Measurements from ENCODE around the gene LNPEP. TPM values are rescaled to one million over a fixed set of nuclear protein-coding genes. Genes with fewer than 3 reads are reported as not detected.

LNPEP gene
- total RNA-seq, 2 experiments from 2014 or later: 100 to 106 TPM

DNA sequence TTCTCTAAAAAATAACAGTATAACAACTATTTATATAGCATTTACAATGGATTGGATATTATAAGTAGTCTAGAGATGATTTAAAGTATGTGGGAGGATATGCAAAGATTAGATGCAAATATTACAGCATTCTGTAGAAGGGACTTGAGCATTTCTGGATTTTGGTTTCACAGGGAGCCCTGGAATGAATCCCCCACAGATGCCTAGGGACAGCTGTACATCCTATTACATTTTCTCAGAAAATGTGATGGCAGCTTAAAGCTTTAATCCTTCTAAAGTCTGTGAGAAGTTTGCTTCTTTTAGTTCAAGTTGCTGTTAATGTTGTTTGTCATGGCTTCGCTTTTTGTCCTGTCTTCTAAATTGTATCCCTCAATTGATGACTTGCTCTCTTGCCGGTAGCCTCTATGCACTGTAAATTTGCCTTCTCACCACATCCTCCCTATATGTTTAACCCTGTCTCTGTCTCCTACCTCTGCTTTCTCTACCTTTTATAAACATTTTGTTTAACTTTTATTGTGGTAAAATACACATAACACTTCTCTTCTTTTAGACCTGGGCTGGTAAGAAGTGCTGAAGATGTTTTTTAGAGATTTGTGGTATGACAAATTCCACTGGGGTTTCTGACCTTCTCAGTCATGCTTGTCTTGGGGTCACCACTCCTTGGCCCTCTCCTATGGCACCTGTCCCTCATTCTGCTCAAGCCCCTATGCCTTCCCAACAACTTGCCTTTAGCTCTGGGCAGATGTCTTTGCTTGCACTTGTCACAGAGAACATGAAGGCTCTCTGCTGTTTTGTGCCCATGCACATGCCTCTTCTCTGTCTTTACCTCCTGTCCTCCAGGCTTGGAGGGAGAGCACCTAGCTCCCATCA, 37.9 kb downstream of the LNPEP start:
- no peaks in the 10 kb centered on the region for H3K9me3 Mint-ChIP-seq
- peak; percentile 95 for ATAC-seq (ENCODE audit: low read depth)
- peaks cover 48% of the 10 kb centered on the region for H3K4me1 Mint-ChIP-seq
- POLR2A ChIA-PET: interaction anchor here (1.0 to 1.5 kb wide), 2 partner anchors 11 to 38 kb away, joined by 4 to 5 read pairs; partner anchors contain the start of gene LNPEP
- H3K27me3 Mint-ChIP-seq: no peaks in the 10 kb centered on the region
- H3K27ac Mint-ChIP-seq: peak overlapping the region; percentile 78
- DNase-seq: no peak
- peak overlapping the region; percentile 52 for H3K4me3 Mint-ChIP-seq
- H3K36me3 Mint-ChIP-seq: peaks cover 28% of the 10 kb centered on the region

DNA sequence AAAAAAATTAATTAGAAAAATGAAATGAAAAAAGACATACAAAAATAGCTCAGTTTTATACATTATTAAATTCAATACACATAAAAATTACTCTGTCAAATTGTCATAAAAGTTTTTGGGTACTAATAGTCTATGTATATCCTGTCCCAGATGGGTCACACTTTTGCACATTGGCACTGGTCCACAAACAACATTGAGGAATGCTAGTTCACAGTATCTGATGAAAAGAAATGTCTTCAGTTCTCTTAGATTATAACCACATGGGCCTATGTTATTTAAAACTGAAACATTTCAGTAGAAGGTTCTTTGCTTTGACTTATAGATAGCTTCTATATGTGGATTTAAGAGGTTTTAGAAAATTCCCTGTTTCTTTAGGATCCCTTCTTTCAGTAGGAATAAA, 39.8 kb downstream of the LNPEP start:
- Mint-ChIP-seq H3K27me3 (no peaks in the 10 kb centered on the region), H3K4me1 (peaks cover 39% of the 10 kb centered on the region), H3K4me3 (no peak overlapping the region), H3K36me3 (peaks cover 45% of the 10 kb centered on the region), H3K27ac (no peak overlapping the region), H3K9me3 (no peaks in the 10 kb centered on the region)
- DNase-seq: no peak
- ATAC-seq (ENCODE audit: low read depth): no peak
- POLR2A ChIA-PET: interaction anchor here (2.2 kb wide), 1 partner anchor 39 kb away, joined by 9 read pairs; the partner anchor contains the start of gene LNPEP

DNA sequence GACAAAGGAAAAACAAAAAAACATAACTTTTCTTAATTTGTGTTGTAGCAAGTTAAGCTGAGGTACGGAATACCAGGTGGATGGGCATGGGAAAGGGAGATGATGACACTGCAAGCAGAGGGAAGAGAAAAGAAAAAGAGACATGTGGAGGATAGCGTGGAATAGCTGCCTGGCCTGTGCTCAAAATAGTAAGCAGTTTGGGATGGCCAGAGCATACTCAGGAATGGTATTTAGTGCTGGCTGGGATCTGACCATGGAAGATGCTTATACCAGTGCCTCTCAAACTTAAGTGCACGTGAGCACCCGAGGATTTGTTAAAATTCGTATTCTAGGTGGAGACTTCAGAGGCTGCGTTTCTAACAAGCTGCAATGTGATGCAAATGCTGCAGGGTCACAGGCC, 41.3 kb downstream of the LNPEP start:
- POLR2A ChIA-PET: no interaction called here
- DNase-seq (no peak), ATAC-seq (ENCODE audit: low read depth) (no peak)
- H3K27me3 Mint-ChIP-seq: no peaks in the 10 kb centered on the region
- H3K27ac Mint-ChIP-seq: no peak overlapping the region
- no peaks in the 10 kb centered on the region for H3K9me3 Mint-ChIP-seq
- H3K4me3 Mint-ChIP-seq: no peak overlapping the region
- H3K36me3 Mint-ChIP-seq: peaks cover 51% of the 10 kb centered on the region
- peaks cover 32% of the 10 kb centered on the region for H3K4me1 Mint-ChIP-seq

DNA sequence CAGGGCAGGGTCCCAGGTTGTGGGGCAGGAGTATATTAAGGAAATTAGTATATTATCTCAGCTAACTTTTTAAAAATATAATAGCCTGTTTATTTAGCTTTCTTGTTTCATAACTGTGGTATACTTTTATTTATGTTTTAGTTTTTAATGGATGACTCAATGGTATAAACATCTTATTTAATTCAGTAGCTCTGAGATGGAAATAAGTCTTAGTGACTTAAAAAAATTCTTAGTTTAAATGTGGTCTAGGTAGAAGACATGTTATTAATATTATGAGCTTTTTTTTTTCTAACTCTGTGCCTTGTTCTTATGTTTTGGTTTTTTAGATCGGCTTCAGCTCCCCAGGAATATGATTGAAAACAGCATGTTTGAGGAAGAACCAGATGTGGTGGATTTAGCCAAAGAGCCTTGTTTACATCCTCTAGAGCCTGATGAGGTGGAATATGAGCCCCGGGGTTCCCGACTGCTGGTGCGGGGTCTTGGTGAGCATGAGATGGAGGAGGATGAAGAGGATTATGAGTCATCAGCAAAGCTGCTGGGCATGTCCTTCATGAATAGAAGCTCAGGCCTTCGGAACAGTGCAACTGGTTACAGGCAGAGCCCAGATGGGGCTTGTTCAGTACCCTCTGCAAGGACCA, 43.1 kb downstream of the LNPEP start:
- DNase-seq: no peak
- ATAC-seq (ENCODE audit: low read depth): no peak
- Mint-ChIP-seq H3K4me3 (no peak overlapping the region), H3K36me3 (peaks cover 49% of the 10 kb centered on the region), H3K4me1 (peaks cover 23% of the 10 kb centered on the region), H3K27ac (no peak overlapping the region), H3K9me3 (no peaks in the 10 kb centered on the region), H3K27me3 (no peaks in the 10 kb centered on the region)
- POLR2A ChIA-PET: interaction anchor here (1.0 kb wide), 1 partner anchor 10 kb away, joined by 3 read pairs; no protein-coding TSS in a partner anchor

DNA sequence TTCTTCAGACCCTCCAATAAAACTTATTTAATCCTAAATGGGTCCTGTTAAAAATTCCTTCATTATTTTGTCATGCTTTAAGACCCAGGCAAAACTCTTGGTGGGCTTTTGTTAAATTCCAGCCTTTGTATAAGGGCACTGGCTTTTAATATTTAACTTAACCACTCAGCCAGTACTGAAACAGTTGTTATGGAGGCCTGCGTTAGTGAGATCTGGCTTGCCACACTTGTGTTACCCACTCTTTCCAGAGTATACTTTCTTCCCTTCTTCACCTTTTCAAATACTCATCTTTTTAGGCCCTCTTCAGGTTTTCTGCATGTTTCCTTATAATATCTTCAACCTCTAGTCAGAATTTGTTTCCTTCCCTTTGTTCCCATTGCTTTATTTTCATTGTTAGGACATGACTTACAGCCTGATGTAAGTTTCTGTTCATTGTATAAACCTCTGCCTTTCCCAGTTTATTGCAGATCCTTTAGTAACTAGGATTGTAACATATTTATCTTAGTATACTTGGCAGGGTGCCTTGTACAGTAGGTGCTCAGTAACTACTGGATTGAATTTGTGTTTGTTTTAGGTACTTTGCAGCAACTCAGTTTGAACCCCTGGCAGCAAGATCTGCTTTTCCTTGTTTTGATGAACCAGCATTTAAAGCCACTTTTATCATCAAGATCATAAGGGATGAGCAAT, 48.8 kb downstream of the LNPEP start:
- Mint-ChIP-seq H3K9me3 (no peaks in the 10 kb centered on the region), H3K4me1 (peaks cover 28% of the 10 kb centered on the region)
- POLR2A ChIA-PET: no interaction called here

DNA sequence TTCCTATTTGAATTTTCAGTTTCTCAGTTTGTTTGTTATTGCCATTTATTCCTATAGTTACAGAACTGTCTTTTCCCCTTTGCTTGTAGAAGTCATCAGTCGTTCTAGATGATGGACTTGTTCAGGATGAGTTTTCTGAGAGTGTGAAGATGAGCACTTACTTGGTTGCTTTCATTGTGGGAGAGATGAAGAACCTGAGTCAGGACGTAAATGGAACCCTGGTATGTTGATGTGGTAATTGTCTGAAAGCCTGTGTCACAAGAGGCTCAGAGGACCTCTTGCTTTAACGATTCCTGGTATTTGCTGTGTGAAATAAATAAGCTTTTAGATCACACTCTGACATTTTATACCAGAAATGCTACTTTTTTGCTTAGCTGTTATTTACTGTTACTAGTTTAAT, 50.6 kb downstream of the LNPEP start:
- ATAC-seq (ENCODE audit: low read depth) (no peak), DNase-seq (no peak)
- Mint-ChIP-seq H3K4me1 (peaks cover 33% of the 10 kb centered on the region), H3K27ac (no peak overlapping the region), H3K4me3 (no peak overlapping the region), H3K9me3 (no peaks in the 10 kb centered on the region), H3K27me3 (no peaks in the 10 kb centered on the region), H3K36me3 (peaks cover 58% of the 10 kb centered on the region)
- POLR2A ChIA-PET: no interaction called here

More for the DNA sequence above, 48.8 kb downstream of the LNPEP start:
- peaks cover 57% of the 10 kb centered on the region for H3K36me3 Mint-ChIP-seq
- ATAC-seq (ENCODE audit: low read depth): no peak
- peak overlapping the region; percentile 19 for H3K27ac Mint-ChIP-seq
- no peak overlapping the region for H3K4me3 Mint-ChIP-seq
- no peaks in the 10 kb centered on the region for H3K27me3 Mint-ChIP-seq
- no peak for DNase-seq

DNA sequence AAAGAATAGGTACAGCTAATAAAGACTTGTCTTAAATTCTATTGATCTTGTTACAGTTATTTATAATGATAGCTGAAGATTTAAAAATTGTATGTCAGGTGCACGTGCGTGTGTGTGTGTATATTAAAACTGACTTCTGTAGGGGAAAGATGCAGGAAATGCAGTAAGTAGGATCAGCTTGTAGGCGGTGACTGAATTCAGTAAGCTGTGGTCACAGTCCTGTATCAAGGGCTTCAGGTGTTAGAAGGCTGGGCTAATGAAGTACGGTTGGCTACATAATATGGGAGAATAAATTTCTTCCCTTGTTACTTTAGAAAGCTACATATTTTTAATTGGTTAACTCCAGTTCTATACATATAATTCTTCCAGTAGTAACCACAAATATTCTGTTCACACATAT, 54.2 kb downstream of the LNPEP start:
- no peak overlapping the region for H3K27ac Mint-ChIP-seq
- no peak overlapping the region for H3K4me3 Mint-ChIP-seq
- H3K27me3 Mint-ChIP-seq: no peaks in the 10 kb centered on the region
- peaks cover 41% of the 10 kb centered on the region for H3K4me1 Mint-ChIP-seq
- POLR2A ChIA-PET: interaction anchor here (1.2 kb wide), 1 partner anchor 33 kb away, joined by 4 read pairs; no protein-coding TSS in a partner anchor
- peaks cover 69% of the 10 kb centered on the region for H3K36me3 Mint-ChIP-seq
- no peaks in the 10 kb centered on the region for H3K9me3 Mint-ChIP-seq
- no peak for ATAC-seq (ENCODE audit: low read depth)
- no peak for DNase-seq

DNA sequence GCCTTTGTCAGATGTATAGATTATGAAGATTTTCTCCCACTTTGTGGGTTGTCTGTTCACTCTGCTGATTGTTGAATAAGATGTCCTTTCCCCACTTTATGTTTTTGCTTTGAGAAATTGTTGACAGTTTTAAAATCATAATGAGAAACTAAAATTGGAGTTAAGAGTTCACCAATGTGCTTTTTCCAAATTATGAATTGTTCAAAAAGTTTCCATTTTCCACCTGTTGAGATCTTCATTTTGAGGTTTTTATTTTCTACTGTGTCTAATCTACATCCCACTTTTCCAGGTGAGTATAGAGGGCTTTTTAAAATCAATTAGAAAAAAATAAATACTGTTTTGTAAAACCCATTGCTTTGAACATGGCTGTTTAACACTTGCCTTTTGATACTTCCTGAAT, 55.8 kb downstream of the LNPEP start:
- no peaks in the 10 kb centered on the region for H3K27me3 Mint-ChIP-seq
- POLR2A ChIA-PET: no interaction called here
- DNase-seq (no peak), ATAC-seq (ENCODE audit: low read depth) (no peak)
- H3K36me3 Mint-ChIP-seq: peaks cover 62% of the 10 kb centered on the region
- no peaks in the 10 kb centered on the region for H3K9me3 Mint-ChIP-seq
- H3K27ac Mint-ChIP-seq: no peak overlapping the region
- no peak overlapping the region for H3K4me3 Mint-ChIP-seq
- H3K4me1 Mint-ChIP-seq: peaks cover 35% of the 10 kb centered on the region

DNA sequence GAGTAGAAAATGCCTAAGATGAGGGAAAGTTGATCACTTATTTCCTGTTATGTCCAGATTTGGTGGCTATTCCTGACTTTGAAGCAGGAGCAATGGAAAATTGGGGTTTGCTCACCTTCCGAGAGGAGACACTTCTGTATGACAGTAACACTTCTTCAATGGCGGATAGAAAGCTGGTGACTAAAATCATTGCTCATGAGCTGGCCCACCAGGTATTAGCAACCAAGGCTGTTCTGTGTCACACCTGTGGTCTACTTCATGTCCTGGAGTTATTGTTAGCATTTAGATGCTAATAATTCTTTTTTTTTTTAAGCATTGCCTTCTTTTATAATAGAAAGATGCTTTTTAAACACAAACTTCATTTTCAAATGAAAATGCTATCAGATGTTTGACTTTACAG, 57.9 kb downstream of the LNPEP start:
- DNase-seq: no peak
- POLR2A ChIA-PET: interaction anchor here (0.6 kb wide), 1 partner anchor 49 kb away, joined by 4 read pairs; no protein-coding TSS in a partner anchor
- ATAC-seq (ENCODE audit: low read depth): no peak
- Mint-ChIP-seq H3K4me1 (peaks cover 38% of the 10 kb centered on the region), H3K27ac (no peak overlapping the region), H3K4me3 (no peak overlapping the region), H3K36me3 (peaks cover 59% of the 10 kb centered on the region), H3K9me3 (no peaks in the 10 kb centered on the region), H3K27me3 (no peaks in the 10 kb centered on the region)

DNA sequence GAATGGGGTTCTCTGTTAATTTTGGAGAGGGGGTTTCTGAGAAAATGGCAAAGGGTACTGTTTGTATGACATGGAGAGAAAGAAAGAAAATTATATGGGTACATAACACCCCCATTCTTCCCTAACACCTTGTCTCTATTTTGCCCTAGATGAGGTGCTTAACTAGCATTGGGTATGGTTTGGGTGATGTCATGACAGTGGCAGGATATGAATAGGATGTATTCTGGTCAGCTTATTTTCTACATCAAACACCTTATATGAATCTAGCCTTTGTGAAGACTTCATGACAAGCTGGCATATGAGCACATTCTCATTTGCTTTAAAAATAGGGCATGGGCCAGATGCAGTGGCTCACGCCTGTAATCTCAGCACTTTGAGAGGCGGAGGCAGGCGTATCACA, 58.6 kb downstream of the LNPEP start:
- H3K36me3 Mint-ChIP-seq: peaks cover 62% of the 10 kb centered on the region

DNA sequence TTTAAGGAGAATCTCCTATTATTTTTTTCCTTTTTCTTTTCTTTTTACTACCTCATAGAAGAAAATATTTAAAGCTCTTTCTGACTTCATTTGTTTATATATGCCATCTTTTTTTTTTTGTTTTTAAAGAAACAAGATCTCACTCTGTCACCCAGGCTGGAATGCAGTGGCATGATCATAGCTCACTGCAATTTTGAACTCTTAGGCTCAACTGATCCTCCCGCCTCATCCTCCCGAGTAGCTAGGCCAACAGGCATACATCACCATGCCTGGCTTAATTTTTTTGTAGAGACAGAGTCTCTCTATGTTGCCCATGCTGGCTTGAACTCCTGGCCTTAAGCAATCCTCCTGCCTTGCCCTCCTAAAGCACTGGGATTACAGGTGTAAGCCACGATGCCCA, 59.5 kb downstream of the LNPEP start:
- Mint-ChIP-seq H3K9me3 (no peaks in the 10 kb centered on the region), H3K36me3 (peaks cover 52% of the 10 kb centered on the region), H3K27ac (peak overlapping the region; percentile 45), H3K4me1 (peaks cover 37% of the 10 kb centered on the region), H3K4me3 (no peak overlapping the region), H3K27me3 (no peaks in the 10 kb centered on the region)
- POLR2A ChIA-PET: no interaction called here
- ATAC-seq (ENCODE audit: low read depth): no peak
- DNase-seq: no peak

More for the DNA sequence above, 58.6 kb downstream of the LNPEP start:
- DNase-seq (no peak), ATAC-seq (ENCODE audit: low read depth) (peak; percentile 81)
- POLR2A ChIA-PET: interaction anchor here (0.7 kb wide), 1 partner anchor 58 kb away, joined by 3 read pairs; no protein-coding TSS in a partner anchor
- Mint-ChIP-seq H3K27me3 (no peaks in the 10 kb centered on the region), H3K9me3 (no peaks in the 10 kb centered on the region), H3K27ac (peak overlapping the region; percentile 71), H3K4me3 (no peak overlapping the region), H3K4me1 (peaks cover 42% of the 10 kb centered on the region)

DNA sequence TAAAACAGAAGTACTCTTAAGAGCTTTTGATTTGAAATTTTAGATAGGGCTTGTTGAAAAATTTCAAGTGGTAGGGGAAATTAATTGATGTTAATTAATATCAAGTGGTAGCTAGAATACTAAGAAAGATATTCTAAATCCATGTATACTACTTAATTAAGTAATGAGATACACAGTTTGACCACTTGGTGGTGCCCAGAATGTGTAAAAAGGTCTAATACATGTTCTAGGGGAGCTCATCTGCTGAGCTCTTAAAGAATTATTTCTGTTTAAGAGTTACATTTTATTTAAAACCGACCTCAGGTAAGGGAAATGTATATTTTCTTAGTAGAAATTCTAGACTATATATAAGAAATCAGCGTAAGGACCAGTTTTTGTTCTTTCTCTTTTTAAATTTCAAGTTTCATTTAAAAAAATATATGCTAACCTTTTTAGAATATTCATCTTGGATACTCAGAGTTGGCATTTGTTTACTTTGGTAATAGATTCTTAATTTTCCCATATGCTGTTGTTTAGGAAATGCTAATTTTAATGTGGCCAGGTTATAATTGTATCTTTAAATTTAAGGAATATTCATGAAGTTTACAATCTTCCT, 61.5 kb downstream of the LNPEP start:
- H3K27me3 Mint-ChIP-seq: no peaks in the 10 kb centered on the region
- no peak overlapping the region for H3K4me3 Mint-ChIP-seq
- H3K27ac Mint-ChIP-seq: no peak overlapping the region
- H3K9me3 Mint-ChIP-seq: no peaks in the 10 kb centered on the region
- DNase-seq: no peak
- POLR2A ChIA-PET: interaction anchor here (1.1 kb wide), 1 partner anchor 61 kb away, joined by 4 read pairs; the partner anchor contains the start of gene LNPEP
- H3K4me1 Mint-ChIP-seq: peaks cover 36% of the 10 kb centered on the region
- peaks cover 36% of the 10 kb centered on the region for H3K36me3 Mint-ChIP-seq
- peak; percentile 46 for ATAC-seq (ENCODE audit: low read depth)

DNA sequence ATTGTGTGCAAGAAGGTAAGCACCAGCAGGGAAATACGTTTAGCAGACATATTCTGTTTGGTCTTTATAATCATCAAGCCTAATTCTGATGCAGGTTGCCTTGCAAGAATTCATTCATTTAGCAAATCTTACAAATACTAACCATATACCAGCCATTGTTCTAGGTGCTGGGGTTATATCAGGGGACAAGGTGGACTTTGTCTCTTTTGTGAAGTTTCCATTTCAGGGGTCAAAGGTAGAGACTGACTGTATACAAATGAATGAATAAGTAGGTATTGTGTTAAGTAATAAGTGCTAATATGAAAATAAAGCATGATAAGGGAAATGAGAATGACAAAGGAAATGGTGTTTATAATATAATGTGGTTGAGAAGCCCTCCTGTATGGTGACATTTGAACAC, 64.0 kb downstream of the LNPEP start:
- H3K36me3 Mint-ChIP-seq: peaks cover 28% of the 10 kb centered on the region
- no peak overlapping the region for H3K27ac Mint-ChIP-seq
- H3K27me3 Mint-ChIP-seq: no peaks in the 10 kb centered on the region
- POLR2A ChIA-PET: no interaction called here
- no peaks in the 10 kb centered on the region for H3K9me3 Mint-ChIP-seq
- ATAC-seq (ENCODE audit: low read depth) (no peak), DNase-seq (no peak)
- H3K4me3 Mint-ChIP-seq: no peak overlapping the region
- peaks cover 22% of the 10 kb centered on the region for H3K4me1 Mint-ChIP-seq
